Smooth muscle cell (in vitro differentiated cells): ENCODE measurements around the gene NOL4L. TPM values are rescaled to one million over a fixed set of nuclear protein-coding genes. Genes with fewer than 3 reads are reported as not detected.

Experiments
- DNase-seq: peaks from one replicate; lab custom pipeline; 2025; ENCODE audit not compliant: unreplicated experiment; lab: John Stamatoyannopoulos, UW
- H2AFZ ChIP-seq: fragments of 200-600 bp; sonication (generic); 2 replicates; pipeline ENCODE4 v1.6.0; 2016; ENCODE audit warnings: antibody characterized with exemption, low read depth, mild to moderate bottlenecking
- H3F3A ChIP-seq: fragments of 200-600 bp; sonication (generic); 2 replicates; pipeline ENCODE4 v1.6.0; 2017; ENCODE audit warnings: antibody characterized with exemption, low read depth
- H3K27ac ChIP-seq: fragments of 200-600 bp; sonication (generic); 2 replicates; pipeline ENCODE4 v1.5.1; 2016; ENCODE audit warnings: low read depth, mild to moderate bottlenecking
- H3K27me3 ChIP-seq: fragments of 200-600 bp; sonication (generic); 2 replicates; pipeline ENCODE4 v1.6.1; 2016; ENCODE audit warnings: low read depth, mild to moderate bottlenecking
- H3K36me3 ChIP-seq: fragments of 200-600 bp; sonication (generic); 2 replicates; pipeline ENCODE4 v1.5.1; 2016; ENCODE audit warnings: low read depth
- H3K4me1 ChIP-seq: fragments of 200-600 bp; sonication (generic); 2 replicates; pipeline ENCODE4 v1.5.1; 2016; ENCODE audit warnings: low read depth
- H3K4me2 ChIP-seq: fragments of 200-600 bp; sonication (generic); 2 replicates; pipeline ENCODE4 v1.6.0; 2016; ENCODE audit warnings: mild to moderate bottlenecking
- H3K4me3 ChIP-seq: fragments of 200-600 bp; sonication (generic); 2 replicates; pipeline ENCODE4 v1.5.1; 2016; ENCODE audit warnings: mild to moderate bottlenecking
- H3K79me2 ChIP-seq: fragments of 200-600 bp; sonication (generic); 2 replicates; pipeline ENCODE4 v1.6.0; 2016; ENCODE audit warnings: low read depth, mild to moderate bottlenecking
- H3K9ac ChIP-seq: fragments of 200-600 bp; sonication (generic); 2 replicates; pipeline ENCODE4 v1.6.0; 2016; ENCODE audit warnings: low read depth
- H3K9me3 ChIP-seq: fragments of 200-600 bp; sonication (generic); replicated peaks from 2 replicates; pipeline ENCODE4 v1.5.1; 2016; ENCODE audit warnings: low read depth
- H4K20me1 ChIP-seq: fragments of 200-600 bp; sonication (generic); 2 replicates; pipeline ENCODE4 v1.6.0; 2016; ENCODE audit warnings: low read depth
- WGBS: methylation state at CpG from one replicate; pipeline ENCODE4 v1.1.7; 2016; ENCODE audit warnings: low lambda C conversion rate; 5-methylcytosine and 5-hydroxymethylcytosine counted together
- polyA plus RNA-seq: library from polyadenylated mRNA; unstranded; fragments of >200 nt; fragmentation: Nextera tagmentation; extraction: Ambion mirVana; gene quantifications from 2 replicates; pipeline ENCODE4 v1.2.1, GENCODE V29; 2016
- total RNA-seq: library from RNA; depleted of rRNA; stranded (reverse); fragments of >200 nt; gene quantifications from 2 replicates; pipeline ENCODE4 v1.2.3, GENCODE V29; 2014
- TF ChIP-seq, protein P1 (sequence below): fragments of 200-600 bp; sonication (generic); IDR thresholded peaks from 2 replicates; pipeline ENCODE4 v1.5.1; 2017; ENCODE audit warnings: borderline replicate concordance, mild to moderate bottlenecking, antibody characterized with exemption; ENCODE audit not compliant: insufficient read depth, poor library complexity, severe bottlenecking

The NOL4L gene
- total and polyA plus RNA-seq, 2 experiments from 2014 or later, result 26.0 to 26.2 TPM

- H3K27ac ChIP-seq, result no peak overlapping the region
- no peaks in the 10 kb centered on the region for H3K79me2 ChIP-seq
- H4K20me1 ChIP-seq, result no peaks in the 10 kb centered on the region
- H3F3A ChIP-seq, result no peaks in the 10 kb centered on the region
- H2AFZ ChIP-seq, result no peak overlapping the region
- DNase-seq, result no peak
- no peaks in the 10 kb centered on the region for H3K9me3 ChIP-seq
- no peak overlapping the region for H3K4me3 ChIP-seq
- H3K4me2 ChIP-seq, result no peak overlapping the region
- H3K4me1 ChIP-seq, result peaks cover 14% of the 10 kb centered on the region
- H3K27me3 ChIP-seq, result peaks cover 1% of the 10 kb centered on the region
- WGBS, result 87% methylated on average over 5 of the region's 5 CpGs
- TF ChIP-seq, protein P1, sequence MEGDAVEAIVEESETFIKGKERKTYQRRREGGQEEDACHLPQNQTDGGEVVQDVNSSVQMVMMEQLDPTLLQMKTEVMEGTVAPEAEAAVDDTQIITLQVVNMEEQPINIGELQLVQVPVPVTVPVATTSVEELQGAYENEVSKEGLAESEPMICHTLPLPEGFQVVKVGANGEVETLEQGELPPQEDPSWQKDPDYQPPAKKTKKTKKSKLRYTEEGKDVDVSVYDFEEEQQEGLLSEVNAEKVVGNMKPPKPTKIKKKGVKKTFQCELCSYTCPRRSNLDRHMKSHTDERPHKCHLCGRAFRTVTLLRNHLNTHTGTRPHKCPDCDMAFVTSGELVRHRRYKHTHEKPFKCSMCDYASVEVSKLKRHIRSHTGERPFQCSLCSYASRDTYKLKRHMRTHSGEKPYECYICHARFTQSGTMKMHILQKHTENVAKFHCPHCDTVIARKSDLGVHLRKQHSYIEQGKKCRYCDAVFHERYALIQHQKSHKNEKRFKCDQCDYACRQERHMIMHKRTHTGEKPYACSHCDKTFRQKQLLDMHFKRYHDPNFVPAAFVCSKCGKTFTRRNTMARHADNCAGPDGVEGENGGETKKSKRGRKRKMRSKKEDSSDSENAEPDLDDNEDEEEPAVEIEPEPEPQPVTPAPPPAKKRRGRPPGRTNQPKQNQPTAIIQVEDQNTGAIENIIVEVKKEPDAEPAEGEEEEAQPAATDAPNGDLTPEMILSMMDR, result no peak
- no peak overlapping the region for H3K9ac ChIP-seq
- H3K36me3 ChIP-seq, result no peaks in the 10 kb centered on the region
These were observed 39.7 kb upstream of the NOL4L start for GRCh38 chr20:32624687-32625345.

DNA sequence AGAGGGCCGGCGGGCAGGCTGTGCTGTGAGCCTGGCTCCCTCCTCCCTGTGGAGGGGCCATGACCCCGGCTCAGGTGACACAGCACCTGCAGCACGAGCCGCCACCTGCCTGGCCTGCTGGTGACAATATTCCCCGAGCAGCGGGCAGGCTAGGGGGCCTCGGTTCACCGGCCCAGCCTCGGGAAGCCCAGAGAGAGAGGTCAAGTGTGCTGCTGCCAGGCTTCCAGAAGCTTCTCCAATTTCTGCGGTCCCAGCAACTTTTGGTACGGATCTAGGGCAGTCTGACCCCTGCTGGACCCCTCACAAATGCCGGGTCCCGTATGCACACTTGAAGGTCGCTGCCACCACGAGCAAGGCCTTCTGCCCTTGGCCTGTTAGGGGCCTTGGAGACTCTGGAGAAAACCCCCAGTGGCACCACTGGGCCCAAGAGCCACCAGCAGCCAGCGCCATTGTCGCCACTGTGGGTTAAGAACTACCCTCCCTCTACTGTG lies 38.6 kb upstream of the NOL4L start:
- H3K36me3 ChIP-seq, result no peaks in the 10 kb centered on the region
- no peak overlapping the region for H3K9ac ChIP-seq
- WGBS, result 76% methylated on average over 18 of the region's 18 CpGs
- H2AFZ ChIP-seq, result no peak overlapping the region
- H3F3A ChIP-seq, result no peaks in the 10 kb centered on the region
- no peak overlapping the region for H3K4me2 ChIP-seq
- TF ChIP-seq, protein P1, result no peak
- DNase-seq, result no peak
- peaks cover 14% of the 10 kb centered on the region for H3K4me1 ChIP-seq
- no peak overlapping the region for H3K27ac ChIP-seq
- H3K4me3 ChIP-seq, result no peak overlapping the region
- H3K79me2 ChIP-seq, result no peaks in the 10 kb centered on the region
- no peaks in the 10 kb centered on the region for H4K20me1 ChIP-seq
- H3K27me3 ChIP-seq, result peaks cover 5% of the 10 kb centered on the region
- H3K9me3 ChIP-seq, result no peaks in the 10 kb centered on the region

DNA sequence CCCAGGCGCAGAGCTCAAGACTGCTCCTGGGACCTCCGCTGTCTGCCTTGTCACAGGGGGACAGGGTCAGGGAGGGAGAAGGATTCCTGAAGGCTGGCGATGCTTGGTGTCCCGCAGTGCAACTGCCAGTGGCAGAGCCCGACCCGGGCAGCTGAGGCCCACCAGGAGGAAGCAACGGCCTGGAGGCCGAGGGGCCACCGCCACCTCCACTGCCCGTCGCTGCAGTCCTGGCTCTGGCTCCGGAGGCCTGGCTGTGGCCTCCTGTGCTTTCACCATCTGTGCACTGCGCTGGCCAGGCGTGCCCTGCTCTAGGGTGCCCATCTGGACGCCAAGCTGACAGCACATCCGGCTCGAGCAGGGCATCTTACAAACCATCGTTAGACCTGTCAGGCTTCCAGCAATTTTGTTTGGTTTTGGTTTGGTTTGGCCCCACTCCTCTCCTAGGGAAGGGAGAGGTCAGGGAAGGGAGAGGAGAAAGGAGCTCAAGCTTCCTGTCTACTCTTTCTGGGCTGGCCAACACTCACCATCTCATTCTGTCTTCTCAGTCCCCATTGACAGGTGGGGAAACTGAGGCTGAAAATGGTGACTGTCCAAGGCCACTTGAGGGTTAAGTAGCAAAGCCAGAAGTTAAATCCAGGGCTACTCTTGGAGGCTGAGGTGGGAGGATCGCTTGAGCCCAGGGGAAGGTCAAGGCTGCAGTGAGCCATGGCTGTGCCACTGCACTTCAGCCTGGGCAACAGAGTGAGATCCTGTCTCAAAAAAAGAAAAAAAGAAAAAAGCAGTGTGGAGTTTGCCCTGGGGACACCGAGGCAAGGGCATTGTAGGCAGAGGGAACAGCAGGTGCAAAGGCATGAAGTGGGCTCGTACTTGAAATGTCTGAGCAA lies 37.7 kb upstream of the NOL4L start:
- no peaks in the 10 kb centered on the region for H3K79me2 ChIP-seq
- H3K9ac ChIP-seq, result no peak overlapping the region
- no peaks in the 10 kb centered on the region for H3K36me3 ChIP-seq
- H4K20me1 ChIP-seq, result no peaks in the 10 kb centered on the region
- H3K4me3 ChIP-seq, result no peak overlapping the region
- no peaks in the 10 kb centered on the region for H3K9me3 ChIP-seq
- no peak overlapping the region for H2AFZ ChIP-seq
- H3K27me3 ChIP-seq, result peaks cover 5% of the 10 kb centered on the region
- H3K27ac ChIP-seq, result no peak overlapping the region
- H3F3A ChIP-seq, result no peaks in the 10 kb centered on the region
- whole genome bisulfite sequencing, result 89% methylated on average over 21 of the region's 21 CpGs
- H3K4me1 ChIP-seq, result peaks cover 9% of the 10 kb centered on the region
- H3K4me2 ChIP-seq, result no peak overlapping the region
- DNase-seq, result no peak
- TF ChIP-seq, protein P1, result no peak
